H9 (cell line): ENCODE results near the gene SFRP5. TPM values are rescaled to one million over a fixed set of nuclear protein-coding genes. Genes with fewer than 3 reads are reported as not detected.

Experiments used
- DNase-seq: peaks from one replicate; pipeline ENCODE4 v3.0.0-alpha.2; 2017
- H2AFZ ChIP-seq: one replicate; pipeline ENCODE4 v1.6.1; 2013; ENCODE audit warnings: mild to moderate bottlenecking, low read length, control low read depth, moderate library complexity
- H2AK5ac ChIP-seq: 2 replicates; pipeline ENCODE4 v1.6.1; 2013; ENCODE audit warnings: low read length, control low read depth, mixed read lengths; ENCODE audit not compliant: insufficient read length
- H2BK120ac ChIP-seq: one replicate; pipeline ENCODE4 v1.6.1; 2013; ENCODE audit warnings: low read depth, mild to moderate bottlenecking, low read length, control low read depth, inconsistent platforms; ENCODE audit not compliant: poor library complexity, severe bottlenecking
- H2BK12ac ChIP-seq: 2 replicates; pipeline ENCODE4 v1.6.1; 2013; ENCODE audit warnings: low read length, control low read depth, mixed read lengths, low read depth; ENCODE audit not compliant: insufficient read length
- H2BK15ac ChIP-seq: 2 replicates; pipeline ENCODE4 v1.6.1; 2013; ENCODE audit warnings: low read depth, low read length, control low read depth
- H2BK20ac ChIP-seq: one replicate; pipeline ENCODE4 v1.6.1; 2013; ENCODE audit warnings: low read depth, mild to moderate bottlenecking, low read length, control low read depth, inconsistent platforms; ENCODE audit not compliant: poor library complexity, severe bottlenecking
- H2BK5ac ChIP-seq: 2 replicates; pipeline ENCODE4 v1.6.1; 2013; ENCODE audit warnings: low read length, control low read depth, mixed read lengths; ENCODE audit not compliant: insufficient read length
- H3K14ac ChIP-seq: 2 replicates; pipeline ENCODE4 v1.6.1; 2013; ENCODE audit warnings: low read length, control low read depth; ENCODE audit not compliant: insufficient read depth
- H3K18ac ChIP-seq: 2 replicates; pipeline ENCODE4 v1.6.1; 2013; ENCODE audit warnings: low read depth, mild to moderate bottlenecking, mixed read lengths, low read length, control low read depth; ENCODE audit not compliant: insufficient read length
- H3K23ac ChIP-seq: 2 replicates; pipeline ENCODE4 v1.6.1; 2013; ENCODE audit warnings: low read length, control low read depth, mixed read lengths, low read depth; ENCODE audit not compliant: insufficient read length
- H3K23me2 ChIP-seq: 2 replicates; pipeline ENCODE4 v1.6.1; 2013; ENCODE audit warnings: low read depth, mild to moderate bottlenecking, mixed read lengths, low read length, control low read depth; ENCODE audit not compliant: insufficient read length, poor library complexity, severe bottlenecking
- H3K27ac ChIP-seq: 2 replicates; pipeline ENCODE4 v1.5.1; 2013; ENCODE audit warnings: low read length, control low read depth, mixed read lengths, low read depth; ENCODE audit not compliant: insufficient read length
- H3K27me3 ChIP-seq: 2 replicates; pipeline ENCODE4 v1.6.1; 2013; ENCODE audit warnings: low read length, control low read depth, inconsistent platforms; ENCODE audit not compliant: insufficient read depth
- H3K4ac ChIP-seq: 2 replicates; pipeline ENCODE4 v1.6.1; 2013; ENCODE audit warnings: low read depth, mild to moderate bottlenecking, control low read depth, inconsistent platforms, low read length, moderate library complexity
- H3K4me1 ChIP-seq: 2 replicates; pipeline ENCODE4 v1.6.1; 2013; ENCODE audit warnings: low read length, control low read depth, inconsistent platforms; ENCODE audit not compliant: insufficient read depth
- H3K4me2 ChIP-seq: 2 replicates; pipeline ENCODE4 v1.6.1; 2013; ENCODE audit warnings: low read length, control low read depth, mixed read lengths; ENCODE audit not compliant: insufficient read length, insufficient read depth
- H3K56ac ChIP-seq: 2 replicates; pipeline ENCODE4 v1.6.1; 2013; ENCODE audit warnings: low read depth, mild to moderate bottlenecking, mixed read lengths, low read length, control low read depth; ENCODE audit not compliant: insufficient read length
- H3K79me1 ChIP-seq: 2 replicates; pipeline ENCODE4 v1.6.1; 2013; ENCODE audit warnings: low read depth, mild to moderate bottlenecking, moderate library complexity, low read length, control low read depth, inconsistent platforms; ENCODE audit not compliant: insufficient read depth, poor library complexity, severe bottlenecking
- H3K79me2 ChIP-seq: 2 replicates; pipeline ENCODE4 v1.6.1; 2013; ENCODE audit warnings: low read length, control low read depth, inconsistent platforms; ENCODE audit not compliant: insufficient read depth
- H3K9ac ChIP-seq: 2 replicates; pipeline ENCODE4 v1.6.1; 2013; ENCODE audit warnings: low read length, control low read depth, mixed read lengths; ENCODE audit not compliant: insufficient read length; ENCODE audit errors: extremely low read depth
- H3K9me3 ChIP-seq: one replicate; pipeline ENCODE4 v1.6.1; 2013; ENCODE audit warnings: low read depth, low read length, inconsistent platforms; ENCODE audit not compliant: control insufficient read depth
- H3T11ph ChIP-seq: one replicate; pipeline ENCODE4 v1.6.1; 2013; ENCODE audit warnings: mild to moderate bottlenecking, low read length, control low read depth, inconsistent platforms
- H4K20me1 ChIP-seq: one replicate; pipeline ENCODE4 v1.6.1; 2013; ENCODE audit not compliant: control insufficient read depth, insufficient read length, insufficient read depth
- H4K5ac ChIP-seq: 2 replicates; pipeline ENCODE4 v1.6.1; 2013; ENCODE audit warnings: low read depth, mild to moderate bottlenecking, mixed read lengths, low read length, control low read depth; ENCODE audit not compliant: insufficient read length
- H4K8ac ChIP-seq: replicated peaks from 2 replicates; pipeline ENCODE4 v1.6.1; 2013; ENCODE audit warnings: low read length, control low read depth, mixed read lengths, low read depth; ENCODE audit not compliant: insufficient read length
- H4K91ac ChIP-seq: 2 replicates; pipeline ENCODE4 v1.6.1; 2013; ENCODE audit warnings: low read depth, mild to moderate bottlenecking, moderate library complexity, mixed read lengths, low read length, control low read depth; ENCODE audit not compliant: insufficient read length
- H3K27ac Mint-ChIP-seq, 3 experiments: 2 replicates in 2 of 3; 3 replicates in 1 of 3; pipeline ENCODE4 v1.8.0; 2020 to 2021; ENCODE audit warnings: mixed read lengths in 3 of 3, mild to moderate bottlenecking in 1 of 3, moderate library complexity in 1 of 3
- H3K27me3 Mint-ChIP-seq: 2 replicates; pipeline ENCODE4 v1.8.0; 2021; ENCODE audit warnings: low read depth, mild to moderate bottlenecking, moderate library complexity, mixed read lengths
- H3K36me3 Mint-ChIP-seq, 3 experiments: 2 replicates in 2 of 3; 3 replicates in 1 of 3; pipeline ENCODE4 v1.8.0; 2020 to 2021; ENCODE audit warnings: low read depth in 3 of 3, mixed read lengths in 3 of 3; ENCODE audit not compliant: insufficient read depth in 1 of 3
- H3K4me1 Mint-ChIP-seq, 2 experiments: 2 replicates each; pipeline ENCODE4 v1.8.0; 2020; ENCODE audit warnings: mixed read lengths in 2 of 2
- H3K4me3 Mint-ChIP-seq, 2 experiments: 2 replicates in 1 of 2; 3 replicates in 1 of 2; pipeline ENCODE4 v1.8.0; 2020 to 2021; ENCODE audit warnings: mild to moderate bottlenecking in 2 of 2, mixed read lengths in 2 of 2, moderate library complexity in 1 of 2
- H3K9me3 Mint-ChIP-seq, 2 experiments: 2 replicates in 1 of 2; 3 replicates in 1 of 2; pipeline ENCODE4 v1.8.0; 2020; ENCODE audit warnings: mild to moderate bottlenecking in 2 of 2, mixed read lengths in 2 of 2, moderate library complexity in 1 of 2
- CTCF ChIP-seq: fragments of 200-600 bp; sonication (generic); conservative IDR thresholded peaks from 3 replicates; pipeline ENCODE4 v1.8.0; 2021; ENCODE audit warnings: antibody characterized with exemption, mild to moderate bottlenecking
- WGBS: extraction: QIAGEN DNeasy Blood & Tissue Kit; methylation state at CpG from one replicate; pipeline ENCODE4 v1.1.7; 2013; ENCODE audit warnings: missing lambda C conversion rate, low lambda C conversion rate, mixed read lengths; ENCODE audit not compliant: insufficient read length; ENCODE audit errors: extremely low coverage; 5-methylcytosine and 5-hydroxymethylcytosine counted together
- total RNA-seq: library from RNA; stranded (reverse); gene quantifications from 2 replicates; pipeline ENCODE4 v1.2.1, GENCODE V29; 2021

SFRP5 gene
- total RNA-seq, 1 experiment from 2014 or later = 1.7 TPM

DNA sequence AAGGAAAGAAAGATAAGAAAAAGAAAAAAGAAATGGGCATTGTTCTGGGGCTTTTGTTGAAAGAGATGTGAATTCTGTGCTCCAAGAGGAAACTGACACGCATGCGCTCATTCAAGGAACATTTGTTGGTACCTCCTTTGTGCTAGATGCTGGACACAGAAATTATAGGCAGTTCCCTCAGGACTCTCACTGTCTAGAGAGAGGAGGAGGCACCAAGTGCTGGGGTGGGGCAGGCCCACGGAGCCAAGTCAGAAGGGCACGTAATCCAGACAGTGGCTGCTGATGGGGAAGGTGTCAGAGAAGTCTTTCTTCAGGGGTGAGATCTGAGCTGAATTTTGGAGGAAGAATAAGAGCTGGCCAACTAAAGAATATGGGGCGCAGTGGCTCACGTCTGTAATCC is 37.8 kb downstream of the SFRP5 start:
- Histone ChIP-seq H3K79me1 (peaks cover 7% of the 10 kb centered on the region), H3K79me2 (peaks cover 5% of the 10 kb centered on the region; the same call in 1 of the 2 replicates), H3K9ac (no peak overlapping the region), H2BK20ac (no peak overlapping the region), H3K27me3 (peaks cover 17% of the 10 kb centered on the region; the same call in 1 of the 2 replicates), H3K27ac (no peak overlapping the region), H3K18ac (no peak overlapping the region), H2BK15ac (no peak overlapping the region), H3K9me3 (peaks cover 4% of the 10 kb centered on the region), H4K91ac (no peak overlapping the region), H3K14ac (no peak overlapping the region), H3T11ph (no peak overlapping the region), H4K20me1 (no peaks in the 10 kb centered on the region), H3K23me2 (peaks cover 7% of the 10 kb centered on the region), H4K8ac (no peak overlapping the region), H2AK5ac (no peak overlapping the region), H3K4me2 (no peak overlapping the region), H4K5ac (no peak overlapping the region), H2AFZ (no peak overlapping the region), H3K23ac (no peak overlapping the region), H2BK5ac (no peak overlapping the region), H3K4me1 (no peaks in the 10 kb centered on the region), H3K56ac (no peak overlapping the region), H3K4ac (no peak overlapping the region), H2BK12ac (no peak overlapping the region), H2BK120ac (no peak overlapping the region)
- Mint-ChIP-seq H3K27me3 (peaks cover 33% of the 10 kb centered on the region), H3K4me3 (no peak overlapping the region), H3K27ac (no peak overlapping the region), H3K9me3 (peaks cover 15 to 16% of the 10 kb centered on the region in 2 experiments), H3K4me1 (peaks cover 8 to 12% of the 10 kb centered on the region in 2 experiments), H3K36me3 (peaks cover 15 to 20% (median 18%) of the 10 kb centered on the region in 3 experiments)
- WGBS = no CpG with 5 or more reads among the region's 6 CpGs
- no peak for DNase-seq
- TF ChIP-seq CTCF = no peak
